Measurements from ENCODE around the gene FOXO4.
A peak's percentile ranks its signal among the peaks of the same experiment; 100 is the strongest.

The FOXO4 gene

GRCh38 chrX:71098951-71099506 is 3.4 kb downstream of the FOXO4 start:
- no peak for DNase-seq (ENCODE audit: low read depth, low spot score)

- no peak for DNase-seq (ENCODE audit: low read depth, low spot score)
These were observed 4.1 kb downstream of the FOXO4 start for GRCh38 chrX:71099736-71100135.

- no peak for DNase-seq (ENCODE audit: low read depth, low spot score)
These were observed 5.2 kb downstream of the FOXO4 start for GRCh38 chrX:71100581-71101505.

- DNase-seq (ENCODE audit: low read depth, low spot score) = no peak
These were observed 6.6 kb downstream of the FOXO4 start for GRCh38 chrX:71102292-71102691.

GRCh38 chrX:71103110-71103983 is 7.7 kb downstream of the FOXO4 start:
- DNase-seq (ENCODE audit: low read depth, low spot score) = no peak

GRCh38 chrX:71105628-71106027 is 10.0 kb downstream of the FOXO4 start:
- DNase-seq (ENCODE audit: low read depth, low spot score) = no peak

- no peak for DNase-seq (ENCODE audit: low read depth, low spot score)
These were observed 10.8 kb downstream of the FOXO4 start, which contains the start of gene CXorf65 for GRCh38 chrX:71106427-71106826. Gene CXorf65 (minus strand): TSS chrX:71106740. CDS start chrX:71106556, 184 bp downstream.

GRCh38 chrX:71107245-71107644 is 11.6 kb downstream of the FOXO4 start:
- DNase-seq (ENCODE audit: low read depth, low spot score) = no peak

- no peak for DNase-seq (ENCODE audit: low read depth, low spot score)
These were observed 12.2 kb downstream of the FOXO4 start for GRCh38 chrX:71107762-71108360.

GRCh38 chrX:71109051-71109450 is 13.4 kb downstream of the FOXO4 start:
- no peak for DNase-seq (ENCODE audit: low read depth, low spot score)

- no peak for DNase-seq (ENCODE audit: low read depth, low spot score)
These were observed 15.6 kb downstream of the FOXO4 start, which contains the start of gene IL2RG for GRCh38 chrX:71111141-71111843. Gene IL2RG (minus strand): TSS chrX:71111577. CDS start chrX:71111539, 38 bp downstream.

- DNase-seq (ENCODE audit: low read depth, low spot score) = no peak
These were observed 16.3 kb downstream of the FOXO4 start for GRCh38 chrX:71111921-71112431.

- no peak for DNase-seq (ENCODE audit: low read depth, low spot score)
These were observed 21.7 kb downstream of the FOXO4 start for GRCh38 chrX:71117358-71117757.

GRCh38 chrX:71118032-71118984 is 22.7 kb downstream of the FOXO4 start, which contains the start of gene MED12:
Gene MED12 (plus strand): TSS chrX:71118596. CDS start chrX:71118755, 159 bp downstream.
- peak; percentile 46 for DNase-seq (ENCODE audit: low read depth, low spot score)

- no peak for DNase-seq (ENCODE audit: low read depth, low spot score)
These were observed 23.4 kb downstream of the FOXO4 start for GRCh38 chrX:71118985-71119535.

- DNase-seq (ENCODE audit: low read depth, low spot score) = no peak
These were observed 32.6 kb downstream of the FOXO4 start for GRCh38 chrX:71128166-71128833.

- no peak for DNase-seq (ENCODE audit: low read depth, low spot score)
These were observed 33.5 kb downstream of the FOXO4 start for GRCh38 chrX:71128915-71129765.

GRCh38 chrX:71131510-71131909 is 35.9 kb downstream of the FOXO4 start:
- no peak for DNase-seq (ENCODE audit: low read depth, low spot score)
